Upper lobe of left lung (tissue), 4 donors: ENCODE data around the gene GGT5.
A peak's percentile ranks its signal among the peaks of the same experiment; 100 is the strongest.
"Not testable (repeated sequence)": the region's sequence is repeated elsewhere in the genome, so short reads cannot be mapped to it uniquely, and the experiment has no call there.

Source experiments
- CTCF ChIP-seq, 6 experiments: fragments of 450-650 bp in 4 of 6; fragments of 200-600 bp in 2 of 6; sonication (generic) in 2 of 6; IDR thresholded peaks; one replicate each; pipeline ENCODE4 v1.5.1; 2016 to 2019; ENCODE audit warnings: antibody characterized with exemption in 6 of 6
- EP300 ChIP-seq, 4 donors: sonication (generic); formaldehyde crosslinking; IDR thresholded peaks; one replicate each; pipeline ENCODE4 v1.5.1; 2017; ENCODE audit warnings: antibody characterized with exemption in 4 of 4, control low read depth in 2 of 4
- POLR2A ChIP-seq, 4 donors: fragments of 450-650 bp; IDR thresholded peaks; one replicate each; pipeline ENCODE4 v1.5.1; 2016 to 2017; ENCODE audit warnings: antibody characterized with exemption in 4 of 4, mild to moderate bottlenecking in 2 of 4
- POLR2AphosphoS5 ChIP-seq, 2 donors: sonication (generic); formaldehyde crosslinking; IDR thresholded peaks; one replicate each; pipeline ENCODE4 v1.5.1; 2017; ENCODE audit warnings: antibody characterized with exemption in 2 of 2

- not testable (repeated sequence) for TF ChIP-seq CTCF, POLR2A, EP300 (IDR thresholded peaks at IDR 0.05)
- TF ChIP-seq POLR2AphosphoS5 (IDR thresholded peaks at IDR 0.05): peak; percentile 26
These were observed at the start of gene GGT5 for GRCh38 chr22:24245030-24245431.
